ENCODE measurements around the gene NMD3.

DNA sequence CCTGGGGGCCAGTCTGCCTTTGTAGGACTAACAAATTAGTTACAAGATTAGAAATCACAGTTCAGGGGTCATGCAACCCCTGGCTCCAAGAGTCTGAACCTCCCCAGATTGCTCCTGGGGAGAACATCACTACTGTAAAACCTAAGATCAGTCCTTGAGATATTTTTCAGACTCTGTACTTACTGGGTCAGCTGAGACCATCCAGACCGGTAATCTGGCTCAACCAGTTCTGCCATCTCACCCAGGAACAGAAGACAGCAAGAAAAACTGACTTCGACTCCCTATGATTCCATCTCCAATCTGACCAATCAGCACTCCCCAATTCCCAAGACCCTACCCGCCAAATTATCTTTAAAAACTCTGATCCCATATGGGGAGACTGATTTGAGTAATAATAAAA, 47.5 kb downstream of the NMD3 start:
- TF ChIP-seq, protein P1, sequence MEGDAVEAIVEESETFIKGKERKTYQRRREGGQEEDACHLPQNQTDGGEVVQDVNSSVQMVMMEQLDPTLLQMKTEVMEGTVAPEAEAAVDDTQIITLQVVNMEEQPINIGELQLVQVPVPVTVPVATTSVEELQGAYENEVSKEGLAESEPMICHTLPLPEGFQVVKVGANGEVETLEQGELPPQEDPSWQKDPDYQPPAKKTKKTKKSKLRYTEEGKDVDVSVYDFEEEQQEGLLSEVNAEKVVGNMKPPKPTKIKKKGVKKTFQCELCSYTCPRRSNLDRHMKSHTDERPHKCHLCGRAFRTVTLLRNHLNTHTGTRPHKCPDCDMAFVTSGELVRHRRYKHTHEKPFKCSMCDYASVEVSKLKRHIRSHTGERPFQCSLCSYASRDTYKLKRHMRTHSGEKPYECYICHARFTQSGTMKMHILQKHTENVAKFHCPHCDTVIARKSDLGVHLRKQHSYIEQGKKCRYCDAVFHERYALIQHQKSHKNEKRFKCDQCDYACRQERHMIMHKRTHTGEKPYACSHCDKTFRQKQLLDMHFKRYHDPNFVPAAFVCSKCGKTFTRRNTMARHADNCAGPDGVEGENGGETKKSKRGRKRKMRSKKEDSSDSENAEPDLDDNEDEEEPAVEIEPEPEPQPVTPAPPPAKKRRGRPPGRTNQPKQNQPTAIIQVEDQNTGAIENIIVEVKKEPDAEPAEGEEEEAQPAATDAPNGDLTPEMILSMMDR (IDR thresholded peaks at IDR 0.05; ENCODE audit: low read depth, low read length): no peak
- TF ChIP-seq EZH2phosphoT487 (IDR thresholded peaks at IDR 0.05; ENCODE audit: low read depth): no peak

All from OCI-LY3 (cell line).